Hematopoietic multipotent progenitor cell treated with erythropoietin and hydrocortisone succinate and interleukin-3 and kit ligand, for 8 days (in vitro differentiated cells): Measurements from ENCODE around the gene OR10C1.
"Not testable (repeated sequence)": the region's sequence is repeated elsewhere in the genome, so short reads cannot be mapped to it uniquely, and the experiment has no call there.

ENCODE experiments used
- DNase-seq: peaks from one replicate; pipeline ENCODE4 v3.0.0-alpha.2; 2015

The OR10C1 gene

DNA sequence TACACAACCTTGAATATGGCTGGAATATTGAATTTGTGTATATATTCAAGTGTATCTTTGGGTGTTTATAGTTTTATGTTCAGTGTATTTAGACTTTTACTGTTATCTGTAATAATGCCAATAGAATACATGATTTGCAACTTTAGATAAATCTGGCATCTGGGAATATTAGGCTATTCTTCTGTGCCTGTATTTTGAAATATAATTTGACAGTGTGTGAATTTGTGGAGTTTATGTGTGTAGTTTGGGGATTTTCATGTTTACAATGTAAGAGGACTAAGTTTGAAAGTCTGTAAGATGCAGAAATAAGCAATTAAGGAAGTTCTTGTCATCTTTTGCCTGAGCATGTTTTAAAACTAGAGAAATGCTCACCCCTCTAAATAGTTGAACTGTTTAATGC, at the start of gene OR10C1:
Gene OR10C1 (plus strand): TSS at position 301 of the 400 bp plus-strand sequence. CDS start 710 bp downstream, outside the sequence.
- no peak for DNase-seq

DNA sequence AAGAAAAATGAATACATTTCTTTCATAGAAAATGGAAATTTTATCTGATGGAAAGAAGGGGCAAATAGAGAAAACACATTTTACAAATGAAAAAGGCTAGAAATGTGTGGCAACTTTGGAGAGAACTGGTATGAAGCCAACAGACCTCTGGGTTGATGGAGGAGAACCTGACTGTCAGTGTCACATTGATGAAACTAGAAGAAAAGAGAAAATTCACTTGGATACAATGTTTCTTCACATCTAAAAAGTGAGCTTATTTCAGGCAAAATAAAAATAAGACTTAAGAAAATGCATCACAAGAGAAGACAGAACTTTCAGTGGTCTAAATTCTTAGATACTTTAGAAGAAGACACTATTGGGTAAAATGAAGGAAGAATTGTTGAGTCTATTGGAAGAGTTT, 43.8 kb upstream of the OR10C1 start, which contains the start of gene OR12D2:
Gene OR12D2 (plus strand): TSS at position 301 of the 400 bp plus-strand sequence. CDS start 1,069 bp downstream, outside the sequence.
- no peak for DNase-seq

DNA sequence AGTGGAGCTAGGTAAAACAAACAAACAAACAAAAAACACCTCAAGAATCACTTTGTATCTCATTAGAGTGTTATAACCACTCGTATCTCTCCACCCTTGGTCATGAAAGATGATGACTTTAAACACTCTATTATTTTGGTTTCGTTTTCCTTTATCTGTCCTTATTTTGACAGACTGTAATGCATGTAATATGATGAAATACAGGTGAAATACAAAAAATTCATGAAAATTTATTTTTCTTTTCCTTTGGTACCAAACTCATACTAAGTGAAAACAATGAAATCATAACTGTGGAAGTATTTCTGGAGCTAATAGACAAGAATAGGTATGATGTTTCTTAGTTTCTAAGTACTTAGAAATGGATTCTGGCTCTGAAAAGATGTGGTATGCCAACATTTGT, 39.6 kb upstream of the OR10C1 start:
- DNase-seq = no peak

DNA sequence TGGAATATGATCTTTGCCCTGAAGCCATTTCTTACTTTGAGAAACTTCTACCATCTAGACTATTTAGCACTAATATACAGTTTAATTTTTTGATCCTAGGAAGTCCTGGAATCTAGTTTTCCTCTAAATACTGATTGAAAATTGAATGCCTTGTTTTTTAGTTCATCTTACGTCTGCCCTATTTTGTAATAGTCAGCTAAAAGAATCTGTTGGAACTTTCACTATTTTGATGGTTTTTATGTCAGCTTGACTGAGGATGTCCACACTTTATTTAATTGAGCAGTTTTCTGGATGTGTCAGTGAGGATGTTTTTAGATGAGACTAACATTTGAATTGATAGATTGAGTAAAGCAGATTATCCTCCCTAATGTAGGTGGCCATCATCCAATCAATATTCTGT, 35.3 kb upstream of the OR10C1 start:
- no peak for DNase-seq

GRCh38 chr6:29414588-29414987, 24.5 kb upstream of the OR10C1 start, which contains the start of gene OR12D1:
TSS of gene OR12D1 (plus strand) at chr6:29414928.
- no peak for DNase-seq

GRCh38 chr6:29419516-29419915, 19.6 kb upstream of the OR10C1 start:
- DNase-seq = no peak

- no peak for DNase-seq
Observed at GRCh38 chr6:29424168-29424567, 14.9 kb upstream of the OR10C1 start.

DNA sequence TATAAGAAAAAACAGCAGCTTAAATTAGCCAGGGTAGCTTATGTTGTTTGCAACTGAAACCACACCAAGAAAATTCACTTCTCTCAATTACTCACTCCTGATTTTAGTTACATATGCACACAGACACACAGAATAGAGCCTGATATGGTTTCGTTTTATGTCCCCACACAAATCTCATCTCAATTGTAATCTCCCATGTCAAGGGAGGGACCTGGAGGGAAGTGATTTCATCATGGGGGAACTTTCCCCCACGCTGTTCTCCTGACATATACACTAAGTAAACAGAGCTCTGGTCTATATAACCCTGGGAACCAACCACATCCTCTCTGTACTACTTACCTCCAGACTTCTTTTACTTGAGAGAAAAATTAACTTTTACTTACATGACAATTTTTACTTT, 14.5 kb upstream of the OR10C1 start:
- no peak for DNase-seq

- DNase-seq = no peak
Observed at GRCh38 chr6:29425075-29425474, 14.0 kb upstream of the OR10C1 start.

- DNase-seq = no peak
Observed at GRCh38 chr6:29426654-29427053, 12.5 kb upstream of the OR10C1 start.

DNA sequence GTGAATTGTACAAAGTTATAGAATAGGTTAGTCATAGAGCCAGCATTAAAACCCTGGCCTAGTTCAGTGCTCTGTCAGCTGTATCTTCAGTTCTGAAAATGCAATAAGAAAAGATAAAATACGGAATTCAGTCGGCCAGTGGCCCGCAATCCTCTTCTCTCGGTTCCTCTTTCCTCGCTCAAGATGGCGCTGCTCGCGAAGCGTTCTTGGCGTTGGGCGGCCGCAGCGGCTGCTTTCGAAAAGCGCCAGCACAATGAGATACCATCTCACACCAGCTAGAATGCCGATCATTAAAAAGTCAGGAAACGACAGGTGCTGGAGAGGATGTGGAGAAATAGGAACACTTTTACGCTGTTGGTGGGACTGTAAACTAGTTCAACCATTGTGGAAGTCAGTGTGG, 2.4 kb upstream of the OR10C1 start:
- not testable (repeated sequence) for DNase-seq

DNA sequence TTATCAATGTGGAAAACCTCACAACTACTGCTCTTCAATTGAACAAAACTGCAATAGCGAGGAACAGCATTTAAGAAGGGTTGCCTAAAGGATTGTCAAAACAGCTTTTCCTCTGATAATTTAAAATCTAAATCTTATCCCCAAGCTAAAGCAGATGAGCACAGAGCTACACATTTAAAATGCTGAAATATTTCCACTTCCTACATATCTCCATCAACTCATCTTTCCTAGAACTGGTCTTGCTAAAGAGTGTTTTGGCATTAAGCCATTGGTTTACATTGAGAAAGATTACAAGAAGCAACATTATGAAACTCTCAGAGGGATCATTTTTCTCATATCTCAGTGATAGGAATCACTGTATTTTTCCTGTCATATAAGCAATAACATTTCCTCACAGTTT, 3.6 kb downstream of the OR10C1 start:
- DNase-seq = peak; percentile 50

DNA sequence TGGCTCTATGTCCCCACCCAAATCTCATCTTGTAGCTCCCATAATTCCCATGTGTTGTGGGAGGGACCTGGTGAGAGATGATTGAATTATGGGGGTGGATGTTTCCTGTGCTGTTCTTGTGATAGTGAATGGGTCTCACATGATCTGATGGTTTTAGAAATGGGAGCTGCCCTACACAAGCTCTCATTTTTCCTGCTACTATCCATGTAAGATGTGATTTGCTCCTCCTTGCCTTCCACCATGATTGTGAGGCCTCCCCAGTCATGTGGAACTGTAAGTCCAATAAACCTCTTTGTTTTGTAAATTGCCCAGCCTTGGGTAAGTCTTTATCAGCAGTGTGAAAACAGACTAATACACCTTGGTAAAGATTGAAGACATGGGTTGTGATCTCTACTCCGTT, 4.9 kb downstream of the OR10C1 start:
- not testable (repeated sequence) for DNase-seq

DNA sequence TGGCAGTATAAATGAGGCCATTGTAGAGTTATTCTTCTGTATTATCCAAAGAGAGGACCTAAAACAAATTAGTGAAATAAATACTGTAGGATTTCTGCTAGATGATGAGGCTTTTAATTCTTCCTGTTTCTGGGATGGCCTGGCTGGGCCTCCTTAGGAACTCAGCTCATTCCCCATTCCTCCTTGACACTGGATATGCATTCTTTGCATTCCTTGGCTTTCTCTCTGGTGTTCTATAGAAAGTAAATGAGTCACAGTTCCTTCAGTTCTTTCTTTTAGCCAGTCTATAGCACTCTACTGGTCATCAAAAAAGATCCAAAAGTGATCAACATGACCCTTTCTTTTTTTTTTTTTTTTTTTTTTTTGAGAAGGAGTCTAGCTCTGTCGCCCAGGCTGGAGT, 8.6 kb downstream of the OR10C1 start:
- DNase-seq = no peak

DNA sequence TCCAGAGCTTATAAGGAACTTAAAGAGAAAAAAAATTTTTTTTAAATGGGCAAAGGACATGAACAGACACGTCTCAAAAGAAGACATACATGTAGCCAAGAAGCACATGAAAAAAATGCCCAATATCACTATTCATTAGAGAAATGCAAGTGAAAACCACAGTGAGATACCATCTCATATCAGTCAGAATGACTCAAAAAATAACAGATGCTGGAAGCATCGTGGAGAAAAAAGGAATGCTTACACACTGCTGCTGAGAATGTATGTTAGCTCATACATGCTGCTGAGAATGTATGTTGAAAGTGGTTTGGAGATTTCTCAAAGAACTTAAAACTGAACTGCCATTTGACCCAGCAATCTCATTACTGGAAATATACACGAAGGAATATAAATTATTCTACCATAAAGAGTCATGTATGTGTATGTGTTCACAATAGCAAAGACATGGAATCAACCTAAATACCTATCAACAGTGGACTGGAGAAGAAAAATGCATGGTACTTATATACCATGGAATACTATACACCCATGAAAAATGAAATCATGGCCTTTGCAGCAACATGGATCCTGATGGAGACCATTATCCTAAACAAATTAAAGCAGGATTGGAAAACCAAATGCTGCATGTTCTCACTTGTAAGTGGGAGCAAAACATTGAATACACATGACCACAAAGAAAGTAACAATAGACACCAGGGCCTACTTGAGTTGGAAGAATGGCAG, 12.5 kb downstream of the OR10C1 start:
- peak; percentile 11 for DNase-seq

- no peak for DNase-seq
Observed at GRCh38 chr6:29456971-29457370, 17.9 kb downstream of the OR10C1 start, which contains the start of the genes OR11A1 and OR2H1. TSS of gene OR11A1 (minus strand) at chr6:29457071. CDS start at chr6:29427641, 29,430 bp downstream. TSS of gene OR2H1 (plus strand) at chr6:29457155. CDS start at chr6:29461770, 4,615 bp downstream.

- no peak for DNase-seq
Observed at GRCh38 chr6:29461021-29461814, 22.1 kb downstream of the OR10C1 start.

- no peak for DNase-seq
Observed at GRCh38 chr6:29462022-29462421, 22.9 kb downstream of the OR10C1 start.

- DNase-seq = no peak
Observed at GRCh38 chr6:29465279-29465678, 26.2 kb downstream of the OR10C1 start.

DNA sequence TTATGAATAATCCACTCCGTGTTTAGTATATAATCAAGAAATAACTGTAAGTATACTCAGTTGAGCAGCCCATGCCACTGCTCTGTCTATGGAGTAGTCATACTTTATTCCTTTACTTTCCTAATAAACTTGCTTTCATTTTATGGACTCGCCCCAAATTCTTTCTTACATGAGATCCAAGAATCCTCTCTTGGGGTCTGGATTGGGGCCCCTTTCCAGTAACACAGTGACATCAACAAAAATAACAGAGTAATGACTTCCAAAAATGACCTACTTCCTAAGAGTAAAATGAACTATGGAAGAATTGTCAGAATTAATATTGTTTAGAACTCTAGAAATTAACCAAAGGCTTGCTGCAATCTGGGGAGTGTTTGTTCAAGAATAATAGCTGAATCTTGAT, 26.7 kb downstream of the OR10C1 start:
- DNase-seq = no peak

DNA sequence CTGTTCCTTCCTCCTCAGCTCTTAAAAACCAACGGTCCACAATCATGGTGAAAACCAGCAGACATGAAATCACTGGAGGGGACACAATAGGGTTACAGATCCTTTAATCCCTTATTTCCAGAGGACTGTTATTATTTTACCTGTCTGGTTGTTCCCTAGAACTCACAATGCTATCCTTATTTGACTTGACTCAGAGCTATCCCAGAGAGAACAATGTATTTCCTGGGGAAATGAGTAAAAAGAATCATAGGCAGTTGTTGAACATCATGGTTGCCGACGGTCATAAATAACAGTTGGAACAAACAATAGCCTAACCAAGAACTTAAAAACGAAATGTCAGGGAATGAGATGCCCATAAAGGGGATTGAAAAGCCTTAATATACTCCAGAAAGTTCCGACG, 27.1 kb downstream of the OR10C1 start:
- no peak for DNase-seq

DNA sequence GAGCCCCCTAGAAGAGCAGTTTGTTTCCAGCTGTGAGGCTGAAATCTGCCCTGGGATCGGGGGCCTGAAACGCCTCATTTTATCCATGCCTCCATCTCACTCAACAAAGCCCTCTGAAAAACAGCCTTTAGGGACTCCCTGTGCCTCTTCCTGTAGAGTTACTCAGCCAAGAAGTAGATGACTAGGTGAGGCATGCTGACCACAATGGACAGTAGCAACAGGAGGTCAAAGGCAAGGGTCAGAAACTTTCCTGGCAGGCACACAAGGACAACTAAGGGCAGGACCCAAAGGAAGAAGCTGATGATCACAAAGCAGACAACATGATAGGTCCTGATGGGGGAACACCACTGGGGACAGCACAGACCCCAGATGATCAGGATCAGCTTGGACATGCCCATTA, 35.9 kb downstream of the OR10C1 start:
- DNase-seq = no peak

DNA sequence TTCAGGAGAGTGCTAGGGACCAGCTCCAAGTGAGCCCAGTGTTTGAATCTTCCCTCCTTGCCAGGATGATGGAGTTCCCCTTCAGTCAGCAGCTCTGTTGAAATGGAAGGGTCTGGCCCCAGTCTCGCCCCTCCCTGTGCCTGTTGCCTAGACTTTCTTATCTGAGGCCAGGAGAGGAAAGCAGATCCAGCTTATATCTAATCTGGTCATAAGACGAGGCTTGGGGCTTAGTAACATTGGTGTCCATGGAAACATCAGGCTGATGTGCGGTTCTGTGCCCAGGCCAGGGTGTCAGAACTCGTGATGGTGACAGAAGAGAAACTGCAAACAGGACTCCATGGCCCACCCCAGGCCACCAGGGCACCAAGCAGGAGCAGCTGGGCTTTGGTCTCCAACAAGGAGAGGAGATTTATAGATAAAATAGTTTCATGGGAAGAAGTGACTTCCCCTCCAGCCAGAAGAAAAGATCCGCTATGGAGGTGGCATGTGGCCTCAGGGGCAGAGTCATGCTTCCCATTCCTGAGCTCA, 38.9 kb downstream of the OR10C1 start:
- peak; percentile 27 for DNase-seq

DNA sequence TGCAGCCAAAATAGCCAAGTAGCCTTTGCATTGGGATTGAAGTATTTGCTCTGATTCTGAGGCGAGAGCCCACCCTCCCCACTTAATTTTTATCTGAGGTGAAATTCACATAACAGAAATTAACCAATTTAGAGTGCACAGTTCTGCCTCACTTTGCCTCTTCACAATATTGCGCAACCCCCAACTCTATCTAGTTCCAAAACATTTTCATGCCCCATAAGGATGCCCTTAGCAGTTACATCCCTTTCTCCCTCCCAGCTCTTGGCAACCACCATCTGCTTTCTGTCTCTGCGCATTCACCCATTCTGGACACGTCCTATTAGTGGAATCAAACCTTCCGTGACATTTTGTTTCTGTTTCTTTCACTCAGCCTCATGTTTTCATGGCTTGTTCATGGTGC, 39.6 kb downstream of the OR10C1 start:
- DNase-seq = no peak
